Measurements from ENCODE around the gene FRMD3.
A peak's percentile ranks its signal among the peaks of the same experiment; 100 is the strongest.

FRMD3 gene

DNA sequence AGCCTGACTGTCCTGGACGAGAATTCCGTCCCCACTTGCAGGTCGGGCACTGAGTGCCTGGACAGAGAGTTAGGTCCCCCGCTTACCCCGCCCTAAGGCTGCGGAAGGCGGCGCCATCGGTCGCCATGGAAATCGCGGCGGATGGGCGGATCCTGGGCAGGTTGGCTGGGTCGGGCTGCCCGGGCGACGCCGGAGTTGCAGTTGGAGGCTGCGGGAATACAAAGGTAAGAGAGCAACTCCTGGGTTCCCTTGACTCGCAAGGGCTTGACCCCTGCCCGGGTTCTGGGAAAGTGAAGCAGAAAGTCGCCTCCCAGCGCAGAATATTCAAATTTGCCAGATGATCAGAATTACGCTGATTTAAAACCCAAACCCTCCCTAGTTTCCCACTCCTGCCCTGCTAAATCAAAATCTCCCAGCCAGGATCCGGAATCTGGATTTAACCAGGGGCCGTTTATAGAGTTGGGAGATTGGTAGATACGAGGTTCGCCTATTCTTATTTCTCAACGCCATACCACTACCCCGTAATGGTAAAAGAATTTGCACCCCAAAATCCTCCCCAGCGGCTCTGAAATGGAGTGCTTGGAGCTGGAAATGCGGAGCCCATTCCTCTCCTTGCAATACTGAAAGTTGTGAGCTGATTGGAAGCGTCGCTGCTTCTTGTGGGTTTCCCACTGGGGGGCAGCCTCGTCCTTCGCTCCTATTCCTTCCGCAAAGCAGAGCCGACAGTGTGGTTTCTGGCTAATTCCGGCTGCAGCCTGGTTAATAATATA lies 318.9 kb downstream of the FRMD3 start:
- DNase-seq, result peak; percentile 18

DNA sequence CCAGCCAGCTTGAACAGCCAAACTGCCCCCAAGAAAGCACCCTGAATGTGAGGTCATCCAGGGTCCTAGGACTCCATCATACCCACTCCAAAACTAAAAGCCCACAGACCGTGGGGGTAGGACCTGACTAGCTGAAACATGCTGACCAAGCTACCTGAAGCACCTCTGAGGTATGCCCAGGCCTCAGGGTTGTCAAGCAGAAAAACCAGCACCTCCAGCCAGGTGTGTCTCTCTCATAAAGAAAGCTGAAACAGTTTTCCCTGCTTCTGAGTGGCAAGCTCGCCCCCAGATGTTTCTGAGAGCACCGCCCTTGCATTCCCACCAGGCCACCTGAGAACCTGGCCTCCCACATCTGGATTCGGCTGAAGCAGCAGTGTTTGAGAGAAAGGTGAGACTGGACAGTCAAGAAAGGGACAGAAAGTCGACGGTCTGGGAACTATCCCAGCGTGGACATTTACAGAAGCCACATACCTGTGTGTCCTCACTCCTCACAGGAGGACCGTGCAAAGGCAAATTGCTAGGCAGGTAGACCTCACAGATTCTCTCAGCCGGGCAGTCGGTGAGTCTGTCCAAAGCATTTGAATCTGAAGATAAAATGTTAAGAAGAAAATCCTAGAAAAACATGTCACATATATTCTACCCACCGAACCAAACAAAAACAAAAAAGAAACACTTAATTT lies 319.6 kb downstream of the FRMD3 start:
- DNase-seq, result no peak

GRCh38 chr9:83209188-83209731 lies 328.9 kb downstream of the FRMD3 start:
- no peak for DNase-seq

DNA sequence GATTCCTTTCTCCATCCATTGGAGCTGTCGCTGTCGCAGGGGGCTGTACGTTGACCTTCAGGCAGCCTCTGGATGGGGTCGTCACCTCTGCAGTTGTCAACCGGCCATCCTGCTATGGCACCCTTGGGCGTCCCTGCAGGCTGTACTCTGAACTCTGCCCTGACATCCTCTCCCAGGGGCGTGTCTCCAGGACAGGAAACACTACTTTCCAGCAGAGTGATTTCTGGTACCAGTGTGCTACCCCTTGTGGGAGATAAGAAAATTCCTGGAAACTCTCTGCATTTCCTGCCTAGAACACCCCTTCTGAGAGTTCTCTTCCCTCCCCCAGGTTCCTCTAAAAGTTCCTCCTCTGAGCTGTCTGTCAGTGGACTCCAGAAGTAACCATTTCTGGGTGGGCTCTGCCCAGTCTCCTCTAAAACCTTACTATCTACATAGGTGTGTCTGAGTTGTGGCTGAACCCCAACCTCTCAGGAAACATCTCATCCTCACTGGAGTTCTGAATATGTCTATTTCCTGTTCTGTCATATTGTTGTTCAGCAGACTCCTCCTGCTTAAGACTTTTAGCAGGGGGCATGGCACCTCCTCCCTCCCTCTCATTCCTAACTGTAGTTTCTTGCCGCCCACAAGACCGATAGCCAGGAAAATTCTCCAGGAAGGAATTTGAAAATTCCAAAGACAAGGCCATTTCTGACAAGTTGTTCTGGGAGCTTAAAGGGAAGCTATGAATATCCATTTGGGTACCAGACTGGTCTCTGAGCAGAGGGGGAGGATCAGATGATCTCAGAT lies 329.9 kb downstream of the FRMD3 start:
- DNase-seq, result no peak

DNA sequence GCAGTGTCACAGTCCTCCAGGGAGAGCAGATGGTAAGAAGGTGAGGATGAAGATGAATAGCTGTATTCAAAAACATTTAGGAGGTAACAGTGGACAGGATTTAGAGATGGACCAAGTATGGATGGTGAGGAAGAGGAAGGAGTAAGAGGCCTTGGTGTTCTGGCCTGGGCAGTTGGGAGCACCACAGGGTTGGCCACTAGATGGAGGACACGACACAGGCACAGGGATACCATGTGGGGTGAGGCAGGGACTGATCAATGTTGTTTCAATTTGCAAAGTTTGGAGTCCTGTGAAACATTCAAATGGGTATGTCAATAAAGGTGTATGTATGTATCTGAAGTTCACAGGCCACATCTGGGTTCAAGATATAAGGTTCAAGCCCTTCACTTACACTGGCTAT lies 334.2 kb downstream of the FRMD3 start:
- DNase-seq, result no peak

DNA sequence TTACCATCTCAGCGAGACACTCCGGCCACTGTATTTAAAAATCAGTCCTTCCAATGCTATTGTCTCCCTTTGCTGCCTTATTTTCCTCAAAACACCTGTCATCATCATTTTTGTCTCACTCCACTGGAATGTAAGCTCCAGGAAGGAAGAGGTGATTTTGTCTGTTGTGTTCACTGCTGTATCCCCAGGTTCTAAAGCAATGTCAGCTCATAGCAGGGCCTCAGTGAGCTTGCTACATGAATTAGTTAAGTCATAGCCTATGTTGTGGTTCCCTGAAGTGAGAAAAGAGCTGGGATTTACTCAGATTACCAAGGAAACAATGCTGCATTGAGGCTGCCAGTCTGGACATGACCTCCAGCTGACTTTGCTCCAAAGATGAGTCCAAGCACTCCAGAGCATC lies 337.7 kb downstream of the FRMD3 start:
- DNase-seq, result no peak

GRCh38 chr9:83199832-83200231 lies 338.4 kb downstream of the FRMD3 start:
- no peak for DNase-seq

DNA sequence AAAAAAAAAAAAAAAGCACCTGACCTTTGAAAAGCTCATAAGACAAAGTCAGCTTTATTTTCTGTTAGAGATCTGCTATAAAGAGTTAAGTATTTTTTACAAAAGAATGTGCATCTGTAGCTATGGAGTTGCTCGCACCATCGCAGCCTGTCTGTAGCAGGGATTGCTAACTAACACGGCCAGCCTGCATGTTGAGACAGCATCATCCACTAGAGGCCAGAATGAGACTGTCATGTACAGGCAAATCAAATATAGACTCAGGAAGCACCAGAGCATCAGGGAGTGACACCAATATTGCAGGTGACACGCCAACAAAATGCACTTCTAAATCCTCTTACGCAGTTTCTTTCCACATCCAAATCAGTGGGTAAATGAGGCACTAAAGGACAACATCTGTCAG lies 339.0 kb downstream of the FRMD3 start:
- no peak for DNase-seq

DNA sequence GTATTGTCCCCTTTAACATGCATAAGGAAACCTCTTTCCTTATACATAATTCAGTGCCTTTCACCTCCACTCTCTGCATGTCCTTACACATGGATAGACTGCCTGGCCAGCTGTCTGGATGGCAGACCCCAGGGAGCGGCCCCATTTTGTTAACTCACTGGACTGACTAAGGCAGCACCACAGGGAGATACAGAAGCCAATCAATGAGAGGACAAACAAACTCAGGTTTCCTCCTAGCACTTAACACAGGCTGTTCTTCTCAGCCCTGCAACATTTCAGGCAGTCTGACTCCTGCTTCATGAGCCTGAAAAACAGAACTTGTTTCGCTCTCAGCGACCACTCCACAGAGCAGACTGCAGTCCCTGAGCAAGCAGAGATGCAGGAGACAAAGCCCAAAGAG lies 339.8 kb downstream of the FRMD3 start:
- no peak for DNase-seq

GRCh38 chr9:83197591-83197990 lies 340.6 kb downstream of the FRMD3 start:
- no peak for DNase-seq

DNA sequence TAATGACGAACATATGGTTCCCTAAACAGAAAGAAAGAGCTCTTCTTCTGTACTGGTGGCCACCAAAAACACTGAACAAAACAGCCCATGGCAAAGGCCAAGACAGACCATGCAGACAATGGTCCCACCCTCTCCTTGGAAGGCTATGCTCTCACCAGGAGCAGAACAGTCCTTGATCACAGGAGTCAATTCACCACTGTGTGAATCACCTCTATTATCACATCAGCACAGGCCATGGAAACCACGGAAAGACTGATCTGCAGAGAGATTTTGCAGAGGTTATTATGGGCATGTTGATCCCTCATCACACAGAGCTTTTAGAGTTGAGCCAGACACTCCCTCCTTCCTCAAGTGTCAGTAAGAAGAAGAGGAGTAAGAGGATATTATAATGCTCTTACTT lies 341.3 kb downstream of the FRMD3 start:
- DNase-seq, result no peak
